Fibroblast of pulmonary artery (primary cell): ENCODE measurements around the gene DNAI1.

ENCODE experiments used
- DNase-seq: peaks from one replicate; pipeline ENCODE4 v3.0.0-alpha.2; 2010; ENCODE audit warnings: low read depth
- H3K4me3 ChIP-seq: replicated peaks from 2 replicates; pipeline ENCODE4 v1.5.1; 2011; ENCODE audit warnings: low read depth, mild to moderate bottlenecking, control low read depth, low read length, moderate library complexity
- TF ChIP-seq, protein P1 (sequence below): IDR thresholded peaks from 2 replicates; pipeline ENCODE4 v1.5.1; 2011; ENCODE audit warnings: mild to moderate bottlenecking, control low read depth, low read length, inconsistent platforms; ENCODE audit errors: missing control alignments

DNAI1 gene

DNA sequence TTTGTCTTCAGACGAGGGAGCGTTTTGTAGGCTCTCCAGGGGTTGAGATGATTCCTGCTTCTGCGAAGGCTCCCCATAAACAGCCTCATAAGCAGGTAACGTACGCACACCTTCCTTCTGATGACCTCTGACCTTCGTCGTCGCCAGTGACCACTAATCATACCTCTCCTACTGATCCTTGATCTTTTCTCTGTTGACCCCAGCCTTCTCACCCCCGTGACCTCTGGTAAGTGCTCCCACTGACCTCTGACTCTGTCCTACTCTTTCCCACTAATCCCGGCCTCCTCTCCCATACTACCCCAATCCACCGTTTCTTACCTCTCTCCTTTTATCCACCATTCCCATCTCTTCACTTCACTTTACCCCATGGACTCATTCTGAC, 345 bp downstream of the DNAI1 start:
- no peak for DNase-seq
- H3K4me3 ChIP-seq: peak overlapping the region; percentile 45
- TF ChIP-seq, protein P1, sequence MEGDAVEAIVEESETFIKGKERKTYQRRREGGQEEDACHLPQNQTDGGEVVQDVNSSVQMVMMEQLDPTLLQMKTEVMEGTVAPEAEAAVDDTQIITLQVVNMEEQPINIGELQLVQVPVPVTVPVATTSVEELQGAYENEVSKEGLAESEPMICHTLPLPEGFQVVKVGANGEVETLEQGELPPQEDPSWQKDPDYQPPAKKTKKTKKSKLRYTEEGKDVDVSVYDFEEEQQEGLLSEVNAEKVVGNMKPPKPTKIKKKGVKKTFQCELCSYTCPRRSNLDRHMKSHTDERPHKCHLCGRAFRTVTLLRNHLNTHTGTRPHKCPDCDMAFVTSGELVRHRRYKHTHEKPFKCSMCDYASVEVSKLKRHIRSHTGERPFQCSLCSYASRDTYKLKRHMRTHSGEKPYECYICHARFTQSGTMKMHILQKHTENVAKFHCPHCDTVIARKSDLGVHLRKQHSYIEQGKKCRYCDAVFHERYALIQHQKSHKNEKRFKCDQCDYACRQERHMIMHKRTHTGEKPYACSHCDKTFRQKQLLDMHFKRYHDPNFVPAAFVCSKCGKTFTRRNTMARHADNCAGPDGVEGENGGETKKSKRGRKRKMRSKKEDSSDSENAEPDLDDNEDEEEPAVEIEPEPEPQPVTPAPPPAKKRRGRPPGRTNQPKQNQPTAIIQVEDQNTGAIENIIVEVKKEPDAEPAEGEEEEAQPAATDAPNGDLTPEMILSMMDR: no peak

DNA sequence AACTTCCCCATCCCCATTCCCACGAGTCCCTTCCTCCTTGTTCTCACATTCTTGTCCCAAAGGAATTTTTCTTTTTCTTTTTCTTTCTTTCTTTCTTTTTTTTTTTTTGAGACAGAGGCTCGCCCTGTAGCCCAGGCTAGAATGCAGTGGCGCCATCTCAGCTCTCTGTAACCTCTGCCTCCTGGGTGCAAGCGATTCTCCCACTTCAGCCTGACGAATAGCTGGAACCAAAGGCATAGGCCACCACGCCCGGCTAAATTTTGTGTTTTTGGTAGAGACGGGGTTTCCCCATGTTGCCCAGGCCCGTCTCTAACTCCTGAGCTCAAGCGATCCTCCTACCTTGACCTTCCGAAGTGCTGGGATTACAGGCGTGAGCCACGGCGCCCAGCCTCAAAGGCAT, 751 bp downstream of the DNAI1 start:
- H3K4me3 ChIP-seq: no peak overlapping the region
- TF ChIP-seq, protein P1: no peak
- DNase-seq: no peak

DNA sequence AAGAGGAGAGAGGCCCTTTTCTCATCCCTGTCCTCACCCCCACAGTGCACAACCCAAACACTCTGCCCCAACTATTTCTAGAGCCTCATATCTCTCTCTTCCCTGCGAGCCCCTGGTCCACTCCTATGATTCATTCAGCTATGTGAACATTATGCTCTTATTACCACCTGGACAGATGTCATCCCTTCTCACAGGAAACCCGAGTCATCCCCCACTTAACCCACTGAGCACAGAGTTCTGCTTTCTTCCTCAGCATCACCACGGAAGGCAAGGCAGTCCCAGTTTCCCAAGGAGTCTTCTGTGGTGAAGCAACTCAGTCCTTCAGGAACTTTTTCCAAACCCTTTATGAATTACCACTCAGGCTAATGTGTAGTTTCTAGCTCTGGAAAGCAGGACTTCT, 1.3 kb downstream of the DNAI1 start:
- peak; percentile 11 for DNase-seq
- no peak overlapping the region for H3K4me3 ChIP-seq
- TF ChIP-seq, protein P1: no peak

DNA sequence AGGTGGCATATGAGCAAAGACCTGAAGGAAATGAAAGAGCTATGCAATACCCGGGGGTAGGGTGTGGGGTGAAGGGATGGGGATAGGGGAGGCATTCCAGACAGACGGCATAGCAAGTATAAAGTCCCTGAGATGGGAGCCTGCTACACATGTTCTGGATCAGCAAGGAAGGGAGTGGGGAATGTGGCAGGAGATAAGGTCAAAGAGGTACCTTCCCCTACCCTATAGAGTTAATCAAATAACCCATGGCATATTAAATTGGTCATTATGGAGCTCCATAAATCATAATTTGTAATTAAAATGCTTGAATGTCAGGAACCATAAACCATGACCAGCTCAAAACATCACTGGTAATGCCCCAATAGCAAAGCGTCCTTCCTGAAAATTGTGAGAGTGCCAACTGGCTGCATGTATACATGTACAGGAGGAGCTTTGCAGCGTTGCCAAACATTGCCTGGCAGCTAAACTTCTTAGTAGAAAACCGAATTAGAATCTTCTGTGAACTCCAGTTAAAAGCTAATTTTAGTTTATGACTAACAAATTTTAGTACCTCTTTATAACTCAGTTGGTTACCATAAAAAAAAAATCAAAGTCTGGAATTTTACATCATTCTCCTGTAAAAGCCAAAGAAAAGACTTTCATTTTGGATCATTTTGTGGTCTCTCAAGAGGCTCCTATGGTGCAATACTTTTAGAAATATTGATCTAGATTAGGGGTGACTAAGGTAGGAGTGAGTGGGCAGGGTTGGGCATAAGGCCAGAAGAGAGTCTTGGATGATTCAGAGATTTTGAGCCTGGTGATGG, 4.7 kb downstream of the DNAI1 start:
- TF ChIP-seq, protein P1: no peak
- no peak overlapping the region for H3K4me3 ChIP-seq
- DNase-seq: peak; percentile 51

DNA sequence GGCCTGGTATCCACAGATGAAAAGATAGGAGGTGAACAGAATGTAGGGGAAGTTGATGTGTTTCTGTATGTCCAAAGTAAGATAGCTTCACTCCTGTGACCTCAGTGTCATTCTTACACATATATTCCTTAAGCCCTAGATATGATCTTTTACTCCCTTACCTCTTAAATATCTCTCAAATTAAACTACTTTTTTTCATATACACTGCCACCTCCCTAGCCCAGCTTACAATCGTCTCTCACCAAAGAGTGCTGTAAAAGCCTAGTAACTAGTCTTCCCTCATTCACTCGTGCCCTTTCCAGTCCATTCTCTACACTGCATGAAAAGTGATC, 5.3 kb downstream of the DNAI1 start:
- no peak overlapping the region for H3K4me3 ChIP-seq
- no peak for DNase-seq
- TF ChIP-seq, protein P1: no peak

DNA sequence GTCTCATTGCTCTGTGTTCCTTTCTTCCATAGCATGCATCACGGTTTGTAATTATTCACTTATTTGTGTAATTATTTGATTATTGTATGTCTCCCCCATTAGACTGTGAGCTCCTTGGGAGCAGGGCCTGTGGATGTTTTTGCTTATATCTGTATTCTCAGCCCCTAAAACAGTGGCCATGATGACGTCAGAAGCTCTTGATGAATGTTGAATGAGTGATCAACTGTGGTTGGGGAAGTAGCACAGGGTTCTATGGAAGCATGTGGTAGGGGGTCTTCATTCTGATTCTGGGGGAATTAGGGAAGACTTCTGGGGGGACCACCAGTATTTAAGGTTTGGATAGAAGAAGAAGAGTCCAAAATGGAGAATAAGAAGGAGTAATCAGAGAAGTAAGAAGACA, 6.0 kb downstream of the DNAI1 start:
- TF ChIP-seq, protein P1: no peak
- DNase-seq: no peak

DNA sequence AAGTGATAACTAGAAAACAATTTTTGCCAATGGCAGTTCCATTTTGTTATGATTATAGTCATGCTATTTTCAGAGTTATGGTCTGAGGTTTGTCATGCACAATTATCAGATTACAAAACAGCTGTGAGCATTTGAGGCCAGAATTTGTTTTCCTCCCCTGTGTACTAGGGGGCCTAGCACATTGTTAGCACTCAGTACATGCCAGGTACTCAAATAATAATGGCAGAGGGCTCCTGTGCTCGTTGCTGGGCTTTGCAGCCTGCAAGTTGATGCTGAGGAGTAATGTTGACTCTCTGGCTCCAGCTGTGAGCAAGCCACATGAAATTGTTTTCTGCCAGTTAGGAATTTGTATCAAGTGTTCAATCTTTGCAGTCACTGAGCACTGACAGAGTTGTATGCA, 6.9 kb downstream of the DNAI1 start:
- DNase-seq: no peak
- TF ChIP-seq, protein P1: no peak

More for the DNA sequence above, 6.0 kb downstream of the DNAI1 start:
- H3K4me3 ChIP-seq: no peak overlapping the region

More for the DNA sequence above, 6.9 kb downstream of the DNAI1 start:
- no peak overlapping the region for H3K4me3 ChIP-seq
